Subcutaneous preadipocyte (primary cell): ENCODE data around the gene EPB41. TPM values are rescaled to one million over a fixed set of nuclear protein-coding genes. Genes with fewer than 3 reads are reported as not detected.

ENCODE experiments used
- small RNA-seq: library from RNA; depleted of rRNA; stranded (forward); fragments of <200 nt; gene quantifications from one replicate; pipeline ENCODE3, GENCODE V24; 2012
- total RNA-seq: library from RNA; depleted of rRNA; stranded (reverse); fragments of >200 nt; gene quantifications from 2 replicates; pipeline ENCODE4 v1.2.3, GENCODE V29; 2012

The EPB41 gene
- 9.0 and 10.3 TPM in 2 replicates for total RNA-seq

GRCh38 chr1:28914228-28915030 is at the start of gene EPB41:
EPB41 (plus strand) TSS chr1:28914569; CDS start chr1:28987438, 72,869 bp downstream.

GRCh38 chr1:29123887-29124365 is 209.6 kb downstream of the EPB41 start, which contains the start of gene TMEM200B:
TMEM200B (minus strand) TSS chr1:29123903; CDS start chr1:29121828, 2,075 bp downstream.

Small RNAs within 50 kb of the gene (small RNA-seq; reads per million reads assigned to genes)
- gene RF00017 (not detected), gene RF00019 (not detected)

Other genes with a start within 250 kb of the EPB41 start
- gene GMEB1, start 245.8 kb upstream of the EPB41 start, total RNA-seq, result 7.3 and 10.4 TPM in 2 replicates
- gene YTHDF2, start 177.6 kb upstream of the EPB41 start, total RNA-seq, result 51.1 and 62.4 TPM in 2 replicates
- not detected in 2 replicates for gene OPRD1, start 102.4 kb upstream of the EPB41 start, total RNA-seq
- 9.9 and 11.5 TPM in 2 replicates for gene TMEM200B, start 209.3 kb downstream of the EPB41 start, total RNA-seq